K562 (cell line): Measurements from ENCODE around the gene SEPTIN6. TPM values are rescaled to one million over a fixed set of nuclear protein-coding genes. Genes with fewer than 3 reads are reported as not detected.

Experiments
- ATAC-seq: fragments of 200-7000 bp; cut with Tn5 transposase; 3 replicates; pipeline ENCODE4 v1.9.1; 2020; ENCODE audit warnings: moderate library complexity
- BruUV-seq: library from RNA; stranded (reverse); fragments of 400-500 nt; replicated peaks from 2 replicates; lab custom pipeline; 2021; lab: Mats Ljungman, UMichigan
- CTCF ChIA-PET: fragments of 300-600 bp; formaldehyde crosslinking; extraction: SDS; loops from one replicate; lab custom pipeline; 2021; ENCODE audit warnings: low intra/inter-chr PET ratio; lab: Yijun Ruan, JAX
- POLR2A ChIA-PET: fragments of 300-600, 350-650 bp; sonication (Branson Sonifier 250); formaldehyde crosslinking; extraction: SDS; loops from one replicate; lab custom pipeline; 2021; ENCODE audit warnings: antibody characterized with exemption, inconsistent platforms; lab: Yijun Ruan, JAX
- DNase-seq, 4 experiments: peaks; one replicate each; pipeline versions ENCODE4 v3.0.0 to v3.0.0-alpha.2; 2011 to 2018; ENCODE audit warnings: low spot score in 3 of 4, mixed read lengths in 3 of 4; ENCODE audit errors: extremely low read depth in 1 of 4
- FAIRE-seq: peaks from 2 replicates; lab custom pipeline; 2011; peaks lifted over from hg19 to GRCh38; lab: Jason Lieb, UNC
- H2AFZ ChIP-seq: 2 replicates; pipeline ENCODE4 v1.6.0; 2011; ENCODE audit warnings: low read depth, low read length, control low read depth, inconsistent platforms
- H3K27ac ChIP-seq: fragments of 200-600 bp; 3 replicates; pipeline ENCODE4 v1.8.0; 2011; ENCODE audit warnings: low read depth, mild to moderate bottlenecking, control low read depth, inconsistent platforms, low read length, moderate library complexity, mixed read lengths; ENCODE audit errors: extremely low read depth
- H3K27me3 ChIP-seq, 2 experiments: fragments of 300-600 bp in 1 of 2; 2 replicates in 1 of 2; 3 replicates in 1 of 2; pipeline versions ENCODE4 v1.6.0 to v1.8.0; 2011; ENCODE audit warnings: inconsistent platforms in 2 of 2, low read length in 2 of 2, mild to moderate bottlenecking in 1 of 2, mixed read lengths in 1 of 2, moderate library complexity in 1 of 2; ENCODE audit not compliant: control insufficient read depth in 2 of 2, insufficient read depth in 2 of 2
- H3K36me3 ChIP-seq: fragments of 300-600 bp; 3 replicates; pipeline ENCODE4 v1.8.0; 2011; ENCODE audit warnings: mild to moderate bottlenecking, low read length, inconsistent platforms; ENCODE audit not compliant: control insufficient read depth, insufficient read depth
- H3K4me1 ChIP-seq, 2 experiments: fragments of 200-600 bp in 1 of 2; replicated peaks in 1 of 2; 2 replicates in 1 of 2; 3 replicates in 1 of 2; pipeline versions ENCODE4 v1.5.1 to v1.8.0; 2011; ENCODE audit warnings: inconsistent platforms in 2 of 2, low read length in 2 of 2, mild to moderate bottlenecking in 1 of 2, mixed read lengths in 1 of 2, moderate library complexity in 1 of 2; ENCODE audit not compliant: control insufficient read depth in 2 of 2, insufficient read depth in 2 of 2
- H3K4me2 ChIP-seq: 2 replicates; pipeline ENCODE4 v1.6.1; 2011; ENCODE audit warnings: low read length, control low read depth, inconsistent platforms, mixed read lengths; ENCODE audit not compliant: insufficient read depth
- H3K4me3 ChIP-seq: fragments of 200-600 bp; sonication (generic), shearing (Covaris generic); 2 replicates; pipeline ENCODE4 v1.5.1; 2016; ENCODE audit warnings: control low read depth, inconsistent platforms
- H3K79me2 ChIP-seq: fragments of 200-600 bp; 3 replicates; pipeline ENCODE4 v1.8.0; 2011; ENCODE audit warnings: low read length, inconsistent platforms; ENCODE audit not compliant: control insufficient read depth, insufficient read depth
- H3K9ac ChIP-seq, 2 experiments: 2 replicates each; pipeline versions ENCODE4 v1.6.0 to v1.6.1; 2011; ENCODE audit warnings: low read depth in 2 of 2, low read length in 2 of 2, control low read depth in 1 of 2, inconsistent platforms in 1 of 2, mild to moderate bottlenecking in 1 of 2, mixed read lengths in 1 of 2; ENCODE audit not compliant: insufficient read depth in 1 of 2
- H3K9me1 ChIP-seq: one replicate; pipeline ENCODE4 v1.6.0; 2011; ENCODE audit warnings: inconsistent platforms, mild to moderate bottlenecking, low read length, moderate library complexity; ENCODE audit not compliant: control insufficient read depth, insufficient read depth
- H3K9me3 ChIP-seq: replicated peaks from 2 replicates; pipeline ENCODE4 v1.5.1; 2011; ENCODE audit warnings: low read depth, low read length, inconsistent platforms; ENCODE audit not compliant: control insufficient read depth, insufficient read depth
- H4K20me1 ChIP-seq: replicated peaks from 2 replicates; pipeline ENCODE4 v1.6.1; 2011; ENCODE audit warnings: low read length, inconsistent platforms, mixed read lengths; ENCODE audit not compliant: control insufficient read depth, insufficient read depth
- CBFA2T2 ChIP-seq: fragments of 450-650 bp; conservative IDR thresholded peaks from 2 replicates; pipeline ENCODE4 v1.6.1; 2017; ENCODE audit warnings: mild to moderate bottlenecking
- CBFA2T3 ChIP-seq: fragments of 450-650 bp; IDR thresholded peaks from 2 replicates; pipeline ENCODE4 v1.6.1; 2017
- ILK ChIP-seq: fragments of 450-650 bp; IDR thresholded peaks from 2 replicates; pipeline ENCODE4 v1.6.1; 2016; ENCODE audit warnings: missing genetic modification characterization, low read depth, mild to moderate bottlenecking, missing compliant biosample characterization, moderate library complexity, borderline replicate concordance
- TCF3 ChIP-seq: sonication (generic); formaldehyde crosslinking; IDR thresholded peaks from 2 replicates; pipeline ENCODE4 v1.4.0; 2020; ENCODE audit warnings: mild to moderate bottlenecking, missing genetic modification reagents
- ZNF589 ChIP-seq: fragments of 200-800 bp; sonication (Bioruptor generic); IDR thresholded peaks from 2 replicates; pipeline ENCODE4 v1.6.1; 2016; ENCODE audit warnings: low read depth, missing genetic modification characterization, missing compliant biosample characterization
- WGBS: fragments of 100-300 bp; shearing (Covaris generic); methylation state at CpG from one replicate; pipeline ENCODE4 v1.1.6; 2016; ENCODE audit warnings: low coverage, mixed read lengths; ENCODE audit not compliant: insufficient coverage; ENCODE audit errors: missing lambda C conversion rate; 5-methylcytosine and 5-hydroxymethylcytosine counted together
- in situ Hi-C: fragments of 300-500 bp; cut with MboI; formaldehyde crosslinking; loops from 4 replicates; pipeline ENCODE4 v1.15.0; 2018; ENCODE audit warnings: inconsistent platforms, mixed read lengths
- intact Hi-C: fragments of 100-400 bp; cut with micrococcal nuclease; formaldehyde crosslinking; loops from 2 replicates; pipeline ENCODE4 v1.14.2; 2022
- polyA plus RNA-seq, 8 experiments: library from polyadenylated mRNA; depleted of rRNA in 4 of 8; stranded (reverse) in 5 of 8; unstranded in 3 of 8; fragments of >200 nt; fragmentation: Nextera tagmentation in 2 of 8; fragmentation: Illumina TruSeq in 1 of 8; extraction: Ambion mirVana in 2 of 8; extraction: Trizol in 1 of 8; gene quantifications; 2 replicates each; pipeline versions ENCODE4 v1.2.1 to v1.2.3, GENCODE V29; 2011 to 2014; ENCODE audit warnings: inconsistent platforms in 1 of 8, missing spikeins in 1 of 8
- total RNA-seq, 7 experiments: library from RNA; depleted of rRNA in 6 of 7; stranded (reverse); fragments of >200 nt in 6 of 7; fragmentation: Illumina TruSeq in 2 of 7; extraction: Trizol in 2 of 7; gene quantifications; 2 replicates each; pipeline versions ENCODE4 v1.2.1 to v1.2.3, GENCODE V29; 2011 to 2021; ENCODE audit warnings: low replicate concordance in 1 of 7
- TF ChIP-seq, protein P1 (sequence below): sonication (generic); formaldehyde crosslinking; IDR thresholded peaks from 2 replicates; pipeline ENCODE4 v1.9.0; 2022; ENCODE audit warnings: mild to moderate bottlenecking, missing genetic modification reagents
- TF ChIP-seq, protein P2 (sequence below): sonication (generic); formaldehyde crosslinking; IDR thresholded peaks from 2 replicates; pipeline ENCODE4 v1.8.0; 2023; ENCODE audit warnings: mild to moderate bottlenecking, missing genetic modification reagents

SEPTIN6 gene
- total and polyA plus RNA-seq, 9 of the 15 experiments (the other 6 are each of a cell fraction or from before 2014, with no cell fraction given) = 8.4 to 67.0 (median 37.8) TPM

DNA sequence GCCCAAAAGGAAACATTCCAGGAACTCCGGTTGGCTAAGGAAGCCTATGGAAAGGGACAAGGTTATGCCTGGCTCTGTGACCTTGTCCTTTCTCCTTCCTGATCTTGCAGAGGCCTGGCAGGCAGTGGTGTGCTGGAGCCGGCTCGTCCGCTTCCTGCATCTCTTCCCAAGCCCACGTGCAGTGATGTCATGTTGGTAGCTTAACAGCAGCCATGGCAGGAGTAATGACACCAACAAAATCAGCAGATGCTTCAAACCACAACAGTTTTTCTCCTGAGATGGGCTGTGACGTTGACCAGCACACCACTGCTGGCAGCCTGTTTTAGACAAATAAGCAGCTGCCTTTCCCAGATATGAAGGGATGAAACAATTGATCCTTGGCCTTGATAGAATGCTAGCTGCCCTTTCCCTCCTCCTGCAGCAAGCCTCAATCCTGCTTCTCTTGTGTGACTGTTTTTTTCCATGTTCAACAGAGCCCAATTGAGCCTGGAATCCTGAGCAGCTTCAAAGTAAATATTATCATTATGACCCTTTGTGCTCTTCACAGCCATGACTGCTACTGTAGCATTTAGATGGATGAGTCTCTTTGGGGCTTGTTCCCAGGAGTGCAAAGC, 23.4 kb downstream of the SEPTIN6 start:
- peaks cover 34% of the 10 kb centered on the region; the same call in 2 of the 3 replicates for H3K36me3 ChIP-seq
- ChIA-PET POLR2A (no interaction called here), CTCF (no interaction called here)
- H3K4me3 ChIP-seq = no peak overlapping the region
- no peak for ATAC-seq
- no peaks in the 10 kb centered on the region for H3K27me3 ChIP-seq
- intact Hi-C loops (no loop called here), in situ Hi-C loops (no loop called here)
- H3K4me1 ChIP-seq = no peaks in the 10 kb centered on the region; a peak in 3 of 5 replicates
- 51% methylated on average over 3 of the region's 6 CpGs for WGBS
- no peaks in the 10 kb centered on the region for H3K79me2 ChIP-seq
- no peaks in the 10 kb centered on the region for H4K20me1 ChIP-seq
- no peak overlapping the region for H3K27ac ChIP-seq
- BruUV-seq = no TSS peak
- no peak for TF ChIP-seq ILK (tag)
- TF ChIP-seq, protein P1, sequence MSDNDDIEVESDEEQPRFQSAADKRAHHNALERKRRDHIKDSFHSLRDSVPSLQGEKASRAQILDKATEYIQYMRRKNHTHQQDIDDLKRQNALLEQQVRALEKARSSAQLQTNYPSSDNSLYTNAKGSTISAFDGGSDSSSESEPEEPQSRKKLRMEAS = 0 out of 2 replicates have a peak, but pooled peaks have one; percentile 27
- TF ChIP-seq CBFA2T2 = 0 out of 2 replicates have a peak, but pooled peaks have one; percentile 5
- TF ChIP-seq, protein P2, sequence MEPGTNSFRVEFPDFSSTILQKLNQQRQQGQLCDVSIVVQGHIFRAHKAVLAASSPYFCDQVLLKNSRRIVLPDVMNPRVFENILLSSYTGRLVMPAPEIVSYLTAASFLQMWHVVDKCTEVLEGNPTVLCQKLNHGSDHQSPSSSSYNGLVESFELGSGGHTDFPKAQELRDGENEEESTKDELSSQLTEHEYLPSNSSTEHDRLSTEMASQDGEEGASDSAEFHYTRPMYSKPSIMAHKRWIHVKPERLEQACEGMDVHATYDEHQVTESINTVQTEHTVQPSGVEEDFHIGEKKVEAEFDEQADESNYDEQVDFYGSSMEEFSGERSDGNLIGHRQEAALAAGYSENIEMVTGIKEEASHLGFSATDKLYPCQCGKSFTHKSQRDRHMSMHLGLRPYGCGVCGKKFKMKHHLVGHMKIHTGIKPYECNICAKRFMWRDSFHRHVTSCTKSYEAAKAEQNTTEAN (CRISPR knock-in tag) = no peak
- peak; percentile 45; the same call in 1 of the 2 replicates for TF ChIP-seq CBFA2T3
- peak; percentile 24; the same call in 1 of the 2 replicates for TF ChIP-seq TCF3 (CRISPR knock-in tag)
- no peak for TF ChIP-seq ZNF589
- FAIRE-seq = peak; percentile 6
- H3K9ac ChIP-seq = no peak overlapping the region
- H3K9me1 ChIP-seq = no peaks in the 10 kb centered on the region
- no peak overlapping the region for H2AFZ ChIP-seq
- H3K9me3 ChIP-seq = no peaks in the 10 kb centered on the region
- DNase-seq = peak in 1 of 4 experiments; percentile 26
- no peak overlapping the region for H3K4me2 ChIP-seq
